HepG2 (cell line): ENCODE data around the gene TMC2. TPM values are rescaled to one million over a fixed set of nuclear protein-coding genes. Genes with fewer than 3 reads are reported as not detected.

Experiments used
- DNMT1 ChIP-seq: sonication (generic); formaldehyde crosslinking; IDR thresholded peaks from 2 replicates; pipeline ENCODE4 v1.5.1; 2020; ENCODE audit warnings: mild to moderate bottlenecking, missing genetic modification reagents
- NCOA1 ChIP-seq: sonication (generic); formaldehyde crosslinking; IDR thresholded peaks from 2 replicates; pipeline ENCODE4 v1.9.0; 2021; ENCODE audit warnings: missing genetic modification reagents
- PRMT3 ChIP-seq: sonication (generic); formaldehyde crosslinking; IDR thresholded peaks from 2 replicates; pipeline ENCODE4 v1.8.1; 2022; ENCODE audit warnings: low read depth, mild to moderate bottlenecking, moderate library complexity, missing genetic modification reagents, borderline replicate concordance
- SRF ChIP-seq: IDR thresholded peaks from 2 replicates; pipeline ENCODE4 v1.6.1; 2011; ENCODE audit warnings: mild to moderate bottlenecking, low read depth, low read length, moderate library complexity
- ZNF235 ChIP-seq: sonication (generic); formaldehyde crosslinking; IDR thresholded peaks from 2 replicates; pipeline ENCODE4 v1.8.1; 2023; ENCODE audit warnings: mild to moderate bottlenecking, missing genetic modification reagents, borderline replicate concordance
- ZNF564 ChIP-seq: sonication (generic); formaldehyde crosslinking; IDR thresholded peaks from 2 replicates; pipeline ENCODE4 v1.8.1; 2023; ENCODE audit warnings: mild to moderate bottlenecking, missing genetic modification reagents
- ZNF720 ChIP-seq: sonication (generic); formaldehyde crosslinking; IDR thresholded peaks from 2 replicates; pipeline ENCODE4 v1.4.0; 2020; ENCODE audit warnings: missing genetic modification reagents
- ZNF775 ChIP-seq: sonication (generic); formaldehyde crosslinking; IDR thresholded peaks from 2 replicates; pipeline ENCODE4 v1.4.0; 2020; ENCODE audit warnings: missing genetic modification reagents, mild to moderate bottlenecking, moderate library complexity, borderline replicate concordance
- polyA plus RNA-seq, 8 experiments: library from polyadenylated mRNA; depleted of rRNA in 3 of 8; stranded (reverse) in 7 of 8; unstranded in 1 of 8; fragments of >200 nt; fragmentation: Illumina TruSeq in 4 of 8; extraction: Trizol in 4 of 8; gene quantifications; 2 replicates each; pipeline versions ENCODE4 v1.2.1 to v1.2.3, GENCODE V29; 2011 to 2016; ENCODE audit warnings: low read depth in 4 of 8, missing spikeins in 1 of 8, mixed read lengths in 1 of 8; ENCODE audit not compliant: insufficient read depth in 1 of 8
- total RNA-seq, 5 experiments: library from RNA; depleted of rRNA; stranded (reverse); fragments of >200 nt; fragmentation: Illumina TruSeq; extraction: Trizol; gene quantifications; 2 replicates each; pipeline ENCODE4 v1.2.3, GENCODE V29; 2016; ENCODE audit warnings: low read depth in 1 of 5
- TF ChIP-seq, protein P1 (sequence below): sonication (generic); formaldehyde crosslinking; IDR thresholded peaks from 2 replicates; pipeline ENCODE4 v1.5.0; 2020; ENCODE audit warnings: mild to moderate bottlenecking, missing genetic modification reagents
- TF ChIP-seq, protein P2 (sequence below): sonication (generic); formaldehyde crosslinking; IDR thresholded peaks from 2 replicates; pipeline ENCODE4 v1.5.1; 2020; ENCODE audit warnings: mild to moderate bottlenecking, missing genetic modification reagents, borderline replicate concordance
- TF ChIP-seq, protein P3 (sequence below): sonication (generic); formaldehyde crosslinking; IDR thresholded peaks from one replicate; pipeline ENCODE4 v1.5.1; 2020; ENCODE audit warnings: mild to moderate bottlenecking, missing genetic modification reagents; ENCODE audit errors: not compliant biosample characterization

The TMC2 gene
- total and polyA plus RNA-seq, 2 of the 13 experiments (the other 11 are each of a cell fraction or from before 2014, with no cell fraction given), result not detected

DNA sequence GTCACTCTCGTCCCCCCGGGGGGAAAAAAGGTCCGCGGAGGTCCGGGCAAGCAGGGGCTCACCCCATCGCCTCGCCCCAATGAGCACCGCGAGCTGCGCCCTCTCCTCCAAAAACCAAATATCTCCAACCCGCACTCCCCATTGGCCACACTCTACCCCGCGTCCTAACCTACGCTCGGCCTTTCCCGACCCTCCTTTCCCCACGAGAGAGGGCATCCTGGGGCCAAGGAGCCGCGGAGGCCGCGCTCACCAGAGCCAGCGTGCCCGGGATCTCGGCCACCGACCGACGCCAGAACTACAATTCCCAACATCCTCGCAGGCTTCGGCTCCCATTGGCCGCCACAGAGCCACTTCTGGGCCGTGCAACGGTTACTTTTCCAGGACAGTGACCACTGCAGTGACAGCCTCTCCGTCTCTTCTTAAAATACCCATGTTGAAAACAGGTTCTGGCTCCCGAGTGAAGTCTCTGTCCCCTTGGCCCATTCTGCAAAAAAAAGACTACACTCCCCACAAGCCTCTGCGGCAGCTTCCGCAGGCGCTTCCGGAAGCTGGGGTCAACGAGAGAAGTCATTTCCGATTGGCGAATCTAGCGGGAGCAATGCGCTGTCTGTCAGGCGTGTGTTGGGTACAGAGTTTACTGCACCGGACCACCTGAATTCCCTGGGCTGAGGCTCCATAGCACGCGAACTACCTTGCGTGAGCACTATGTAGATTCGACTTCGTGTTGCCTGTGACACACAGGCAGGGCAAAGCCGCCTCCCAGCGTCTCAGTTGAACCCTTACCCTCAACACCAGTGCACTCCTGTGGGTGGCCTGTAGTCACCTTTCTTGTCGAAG lies 27.5 kb upstream of the TMC2 start, which contains the start of gene ZNF343 (continued):
- TF ChIP-seq, protein P1, sequence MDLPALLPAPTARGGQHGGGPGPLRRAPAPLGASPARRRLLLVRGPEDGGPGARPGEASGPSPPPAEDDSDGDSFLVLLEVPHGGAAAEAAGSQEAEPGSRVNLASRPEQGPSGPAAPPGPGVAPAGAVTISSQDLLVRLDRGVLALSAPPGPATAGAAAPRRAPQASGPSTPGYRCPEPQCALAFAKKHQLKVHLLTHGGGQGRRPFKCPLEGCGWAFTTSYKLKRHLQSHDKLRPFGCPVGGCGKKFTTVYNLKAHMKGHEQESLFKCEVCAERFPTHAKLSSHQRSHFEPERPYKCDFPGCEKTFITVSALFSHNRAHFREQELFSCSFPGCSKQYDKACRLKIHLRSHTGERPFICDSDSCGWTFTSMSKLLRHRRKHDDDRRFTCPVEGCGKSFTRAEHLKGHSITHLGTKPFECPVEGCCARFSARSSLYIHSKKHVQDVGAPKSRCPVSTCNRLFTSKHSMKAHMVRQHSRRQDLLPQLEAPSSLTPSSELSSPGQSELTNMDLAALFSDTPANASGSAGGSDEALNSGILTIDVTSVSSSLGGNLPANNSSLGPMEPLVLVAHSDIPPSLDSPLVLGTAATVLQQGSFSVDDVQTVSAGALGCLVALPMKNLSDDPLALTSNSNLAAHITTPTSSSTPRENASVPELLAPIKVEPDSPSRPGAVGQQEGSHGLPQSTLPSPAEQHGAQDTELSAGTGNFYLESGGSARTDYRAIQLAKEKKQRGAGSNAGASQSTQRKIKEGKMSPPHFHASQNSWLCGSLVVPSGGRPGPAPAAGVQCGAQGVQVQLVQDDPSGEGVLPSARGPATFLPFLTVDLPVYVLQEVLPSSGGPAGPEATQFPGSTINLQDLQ, result peak; percentile 39
- no peak; the same call in 1 of the 2 replicates for TF ChIP-seq SRF
- TF ChIP-seq NCOA1, result peak; percentile 84; the same call in 1 of the 2 replicates
- TF ChIP-seq, protein P2, sequence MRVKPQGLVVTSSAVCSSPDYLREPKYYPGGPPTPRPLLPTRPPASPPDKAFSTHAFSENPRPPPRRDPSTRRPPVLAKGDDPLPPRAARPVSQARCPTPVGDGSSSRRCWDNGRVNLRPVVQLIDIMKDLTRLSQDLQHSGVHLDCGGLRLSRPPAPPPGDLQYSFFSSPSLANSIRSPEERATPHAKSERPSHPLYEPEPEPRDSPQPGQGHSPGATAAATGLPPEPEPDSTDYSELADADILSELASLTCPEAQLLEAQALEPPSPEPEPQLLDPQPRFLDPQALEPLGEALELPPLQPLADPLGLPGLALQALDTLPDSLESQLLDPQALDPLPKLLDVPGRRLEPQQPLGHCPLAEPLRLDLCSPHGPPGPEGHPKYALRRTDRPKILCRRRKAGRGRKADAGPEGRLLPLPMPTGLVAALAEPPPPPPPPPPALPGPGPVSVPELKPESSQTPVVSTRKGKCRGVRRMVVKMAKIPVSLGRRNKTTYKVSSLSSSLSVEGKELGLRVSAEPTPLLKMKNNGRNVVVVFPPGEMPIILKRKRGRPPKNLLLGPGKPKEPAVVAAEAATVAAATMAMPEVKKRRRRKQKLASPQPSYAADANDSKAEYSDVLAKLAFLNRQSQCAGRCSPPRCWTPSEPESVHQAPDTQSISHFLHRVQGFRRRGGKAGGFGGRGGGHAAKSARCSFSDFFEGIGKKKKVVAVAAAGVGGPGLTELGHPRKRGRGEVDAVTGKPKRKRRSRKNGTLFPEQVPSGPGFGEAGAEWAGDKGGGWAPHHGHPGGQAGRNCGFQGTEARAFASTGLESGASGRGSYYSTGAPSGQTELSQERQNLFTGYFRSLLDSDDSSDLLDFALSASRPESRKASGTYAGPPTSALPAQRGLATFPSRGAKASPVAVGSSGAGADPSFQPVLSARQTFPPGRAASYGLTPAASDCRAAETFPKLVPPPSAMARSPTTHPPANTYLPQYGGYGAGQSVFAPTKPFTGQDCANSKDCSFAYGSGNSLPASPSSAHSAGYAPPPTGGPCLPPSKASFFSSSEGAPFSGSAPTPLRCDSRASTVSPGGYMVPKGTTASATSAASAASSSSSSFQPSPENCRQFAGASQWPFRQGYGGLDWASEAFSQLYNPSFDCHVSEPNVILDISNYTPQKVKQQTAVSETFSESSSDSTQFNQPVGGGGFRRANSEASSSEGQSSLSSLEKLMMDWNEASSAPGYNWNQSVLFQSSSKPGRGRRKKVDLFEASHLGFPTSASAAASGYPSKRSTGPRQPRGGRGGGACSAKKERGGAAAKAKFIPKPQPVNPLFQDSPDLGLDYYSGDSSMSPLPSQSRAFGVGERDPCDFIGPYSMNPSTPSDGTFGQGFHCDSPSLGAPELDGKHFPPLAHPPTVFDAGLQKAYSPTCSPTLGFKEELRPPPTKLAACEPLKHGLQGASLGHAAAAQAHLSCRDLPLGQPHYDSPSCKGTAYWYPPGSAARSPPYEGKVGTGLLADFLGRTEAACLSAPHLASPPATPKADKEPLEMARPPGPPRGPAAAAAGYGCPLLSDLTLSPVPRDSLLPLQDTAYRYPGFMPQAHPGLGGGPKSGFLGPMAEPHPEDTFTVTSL (CRISPR knock-in tag), result peak; percentile 64; the same call in 1 of the 2 replicates
- TF ChIP-seq, protein P3, sequence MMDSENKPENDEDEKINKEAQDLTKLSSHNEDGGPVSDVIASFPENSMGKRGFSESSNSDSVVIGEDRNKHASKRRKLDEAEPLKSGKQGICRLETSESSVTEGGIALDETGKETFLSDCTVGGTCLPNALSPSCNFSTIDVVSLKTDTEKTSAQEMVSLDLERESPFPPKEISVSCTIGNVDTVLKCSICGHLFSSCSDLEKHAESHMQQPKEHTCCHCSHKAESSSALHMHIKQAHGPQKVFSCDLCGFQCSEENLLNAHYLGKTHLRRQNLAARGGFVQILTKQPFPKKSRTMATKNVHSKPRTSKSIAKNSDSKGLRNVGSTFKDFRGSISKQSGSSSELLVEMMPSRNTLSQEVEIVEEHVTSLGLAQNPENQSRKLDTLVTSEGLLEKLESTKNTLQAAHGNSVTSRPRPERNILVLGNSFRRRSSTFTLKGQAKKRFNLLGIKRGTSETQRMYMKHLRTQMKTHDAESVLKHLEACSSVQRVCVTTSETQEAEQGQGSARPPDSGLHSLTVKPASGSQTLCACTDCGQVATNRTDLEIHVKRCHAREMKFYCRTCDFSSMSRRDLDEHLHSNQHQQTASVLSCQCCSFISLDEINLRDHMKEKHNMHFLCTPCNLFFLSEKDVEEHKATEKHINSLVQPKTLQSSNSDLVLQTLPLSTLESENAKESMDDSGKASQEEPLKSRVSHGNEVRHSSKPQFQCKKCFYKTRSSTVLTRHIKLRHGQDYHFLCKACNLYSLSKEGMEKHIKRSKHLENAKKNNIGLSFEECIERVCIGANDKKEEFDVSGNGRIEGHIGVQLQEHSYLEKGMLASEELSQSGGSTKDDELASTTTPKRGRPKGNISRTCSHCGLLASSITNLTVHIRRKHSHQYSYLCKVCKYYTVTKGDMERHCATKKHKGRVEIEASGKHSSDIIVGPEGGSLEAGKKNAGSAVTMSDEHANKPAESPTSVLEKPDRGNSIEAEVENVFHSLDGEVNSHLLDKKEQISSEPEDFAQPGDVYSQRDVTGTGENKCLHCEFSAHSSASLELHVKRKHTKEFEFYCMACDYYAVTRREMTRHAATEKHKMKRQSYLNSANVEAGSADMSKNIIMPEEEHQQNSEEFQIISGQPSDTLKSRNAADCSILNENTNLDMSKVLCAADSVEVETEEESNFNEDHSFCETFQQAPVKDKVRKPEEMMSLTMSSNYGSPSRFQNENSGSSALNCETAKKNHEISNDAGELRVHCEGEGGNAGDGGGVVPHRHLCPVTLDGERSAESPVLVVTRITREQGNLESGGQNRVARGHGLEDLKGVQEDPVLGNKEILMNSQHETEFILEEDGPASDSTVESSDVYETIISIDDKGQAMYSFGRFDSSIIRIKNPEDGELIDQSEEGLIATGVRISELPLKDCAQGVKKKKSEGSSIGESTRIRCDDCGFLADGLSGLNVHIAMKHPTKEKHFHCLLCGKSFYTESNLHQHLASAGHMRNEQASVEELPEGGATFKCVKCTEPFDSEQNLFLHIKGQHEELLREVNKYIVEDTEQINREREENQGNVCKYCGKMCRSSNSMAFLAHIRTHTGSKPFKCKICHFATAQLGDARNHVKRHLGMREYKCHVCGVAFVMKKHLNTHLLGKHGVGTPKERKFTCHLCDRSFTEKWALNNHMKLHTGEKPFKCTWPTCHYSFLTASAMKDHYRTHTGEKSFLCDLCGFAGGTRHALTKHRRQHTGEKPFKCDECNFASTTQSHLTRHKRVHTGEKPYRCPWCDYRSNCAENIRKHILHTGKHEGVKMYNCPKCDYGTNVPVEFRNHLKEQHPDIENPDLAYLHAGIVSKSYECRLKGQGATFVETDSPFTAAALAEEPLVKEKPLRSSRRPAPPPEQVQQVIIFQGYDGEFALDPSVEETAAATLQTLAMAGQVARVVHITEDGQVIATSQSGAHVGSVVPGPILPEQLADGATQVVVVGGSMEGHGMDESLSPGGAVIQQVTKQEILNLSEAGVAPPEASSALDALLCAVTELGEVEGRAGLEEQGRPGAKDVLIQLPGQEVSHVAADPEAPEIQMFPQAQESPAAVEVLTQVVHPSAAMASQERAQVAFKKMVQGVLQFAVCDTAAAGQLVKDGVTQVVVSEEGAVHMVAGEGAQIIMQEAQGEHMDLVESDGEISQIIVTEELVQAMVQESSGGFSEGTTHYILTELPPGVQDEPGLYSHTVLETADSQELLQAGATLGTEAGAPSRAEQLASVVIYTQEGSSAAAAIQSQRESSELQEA (CRISPR knock-in tag), result peak; percentile 95
- no peak for TF ChIP-seq ZNF775 (CRISPR knock-in tag)
- no peak for TF ChIP-seq ZNF720 (CRISPR knock-in tag)
- TF ChIP-seq ZNF235 (CRISPR knock-in tag), result no peak; the same call in 1 of the 2 replicates
- TF ChIP-seq ZNF564 (CRISPR knock-in tag), result peak; percentile 61; the same call in 1 of the 2 replicates
- peak; percentile 81 for TF ChIP-seq DNMT1 (CRISPR knock-in tag)
- TF ChIP-seq PRMT3 (CRISPR knock-in tag), result no peak
